Suppressor macrophage treated with lipopolysaccharide for 1 hour (primary cell): Measurements from ENCODE around the gene SHMT2.
A peak's percentile ranks its signal among the peaks of the same experiment; 100 is the strongest.
"Not testable (repeated sequence)": the region's sequence is repeated elsewhere in the genome, so short reads cannot be mapped to it uniquely, and the experiment has no call there.

Experiments
- DNase-seq, 3 donors: peaks; one replicate each; pipeline ENCODE4 v3.0.0-alpha.2; 2020 to 2022

Gene SHMT2

DNA sequence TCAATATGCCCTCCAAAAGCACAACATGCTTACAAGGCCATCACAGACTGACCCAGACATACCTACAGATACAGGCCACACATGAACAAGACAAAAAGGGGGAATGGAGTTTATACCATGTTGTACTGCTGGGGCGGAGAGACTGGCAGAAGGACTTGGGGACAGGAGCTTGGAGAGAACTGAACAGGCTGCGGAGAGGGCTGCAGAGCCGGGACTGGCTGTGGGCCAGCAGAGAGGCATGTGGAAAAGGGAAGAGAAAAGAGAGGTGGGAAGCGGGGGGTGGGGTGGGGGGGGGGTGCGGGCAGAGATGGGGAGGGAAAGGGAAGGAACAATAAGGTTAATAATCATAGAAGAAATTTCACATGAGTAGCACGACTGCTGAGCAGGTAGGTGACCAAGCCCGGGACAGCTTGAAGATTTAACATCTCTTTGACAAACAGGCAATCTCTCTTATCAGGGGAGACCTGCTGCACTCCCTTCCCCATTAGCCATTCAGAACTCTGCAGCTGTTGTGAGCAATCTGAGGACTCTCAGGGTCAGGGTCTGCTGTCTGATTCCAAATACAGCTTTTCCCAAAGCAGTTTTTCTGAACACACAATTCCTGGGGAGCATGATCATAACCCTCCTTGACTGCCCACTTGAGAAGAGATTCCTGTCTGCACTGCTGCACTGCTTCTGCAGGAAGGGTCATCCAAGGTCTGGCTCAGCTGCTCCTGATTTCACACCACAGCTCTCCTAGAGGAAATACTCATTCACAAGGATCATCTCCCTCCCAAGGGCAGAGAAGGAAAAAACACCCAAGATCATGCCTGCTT, 43.0 kb downstream of the SHMT2 start:
- no peak for DNase-seq

DNA sequence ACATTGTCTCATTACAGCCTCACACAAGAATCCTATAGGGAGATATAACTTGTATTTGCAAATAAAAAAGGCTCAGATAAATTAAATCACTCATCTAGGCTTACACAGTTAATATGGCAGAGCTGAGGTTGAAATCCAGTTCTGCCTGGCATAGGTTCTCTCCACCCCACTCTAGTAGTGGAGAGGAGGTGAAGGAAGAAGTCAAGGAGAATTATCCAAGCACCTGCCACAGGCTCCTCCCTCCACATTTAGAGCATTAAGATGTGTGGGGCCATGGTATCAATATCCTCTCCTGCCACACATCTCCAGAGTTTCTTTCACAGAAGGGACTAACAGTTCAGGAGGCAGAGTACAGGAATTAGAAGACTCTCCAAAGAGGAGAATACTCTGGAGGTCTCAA, 44.0 kb downstream of the SHMT2 start:
- DNase-seq = no peak

DNA sequence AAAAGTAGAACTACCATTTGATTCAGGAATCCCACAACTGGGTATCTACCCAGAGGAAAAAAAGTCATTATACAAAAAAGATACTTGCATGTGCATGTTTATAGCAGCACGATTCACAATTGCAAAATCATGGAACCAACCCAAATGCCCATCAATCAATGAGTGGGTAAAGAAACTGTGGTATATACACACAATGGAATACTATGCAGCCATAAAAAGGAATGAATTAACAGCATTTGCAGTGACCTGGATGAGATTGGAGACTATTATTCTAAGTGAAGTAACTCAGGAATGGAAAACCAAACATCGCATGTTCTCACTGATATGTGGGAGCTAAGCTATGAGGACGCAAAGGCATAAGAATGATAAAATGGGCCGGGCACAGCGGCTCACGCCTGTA, 46.7 kb downstream of the SHMT2 start:
- not testable (repeated sequence) for DNase-seq

DNA sequence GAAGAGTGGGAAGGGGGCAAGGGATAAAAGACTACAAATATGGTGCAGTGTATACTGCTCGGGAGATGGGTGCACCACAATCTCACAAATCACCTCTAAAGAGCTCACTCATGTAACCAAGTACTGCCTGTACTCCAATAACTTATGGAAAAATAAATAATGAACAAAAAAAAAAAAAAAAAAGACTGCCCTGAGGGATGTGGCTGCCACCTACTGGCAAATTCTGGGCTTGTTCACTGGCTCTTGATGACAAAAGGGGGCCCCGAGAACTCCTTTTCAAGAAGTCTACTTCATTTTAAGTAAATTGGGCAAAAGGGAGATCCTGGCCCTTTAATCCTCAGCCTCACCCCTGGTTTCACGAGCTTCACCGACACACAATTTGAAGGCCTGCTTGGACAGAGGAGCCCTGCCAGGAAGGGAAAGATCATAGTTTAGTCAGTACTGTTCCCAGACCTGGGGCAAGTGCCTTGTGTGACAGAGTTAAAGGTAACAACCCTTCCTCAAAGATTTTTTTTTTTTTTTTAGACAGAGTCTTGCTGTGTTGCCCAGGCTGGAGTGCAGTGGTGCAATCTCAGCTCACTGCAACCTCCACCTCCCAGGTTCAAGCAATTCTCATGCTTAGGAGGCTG, 47.5 kb downstream of the SHMT2 start:
- DNase-seq = peak; percentile 39 to 53 (median 53)

DNA sequence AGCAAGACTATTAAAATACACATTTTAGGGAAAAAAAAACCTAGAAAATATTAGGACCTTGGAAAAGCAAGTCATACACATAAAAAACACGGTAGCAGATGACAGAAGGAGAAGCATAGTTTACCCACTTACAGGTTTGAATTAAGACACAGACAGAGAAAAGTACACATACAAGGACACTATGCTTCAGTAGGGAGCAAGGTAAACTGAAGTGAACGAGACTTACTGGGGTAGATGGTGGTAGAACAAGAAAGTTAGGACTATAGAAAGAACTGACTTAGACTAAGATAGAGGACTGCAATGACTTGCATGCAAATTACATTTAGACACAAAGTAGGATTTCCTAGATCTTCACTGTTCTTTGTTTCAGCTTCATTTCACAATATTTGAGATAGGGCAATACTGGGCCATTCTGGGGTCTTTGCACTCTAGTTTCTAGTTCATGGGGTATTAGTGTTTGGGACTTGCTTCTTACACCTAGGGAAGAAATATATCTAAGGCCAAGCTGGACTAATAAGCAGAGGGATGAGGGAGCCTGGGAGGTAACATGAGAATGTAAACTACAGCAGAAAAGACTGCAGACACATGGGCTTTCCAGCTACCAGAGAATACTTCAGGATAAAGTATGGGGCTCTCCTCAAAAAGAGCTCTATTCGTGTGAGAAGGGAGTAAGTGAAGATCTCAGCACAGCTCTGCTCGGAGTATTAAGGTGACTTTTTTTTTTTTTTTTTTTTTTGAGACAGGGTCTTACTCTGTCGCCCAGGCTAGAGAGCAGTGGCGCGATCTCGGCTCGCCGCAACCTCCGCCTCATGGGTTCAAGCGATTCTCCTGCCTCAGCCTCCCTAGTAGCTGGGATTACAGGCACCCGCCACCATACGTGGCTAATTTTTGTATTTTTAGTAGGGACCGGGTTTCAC, 49.2 kb downstream of the SHMT2 start:
- DNase-seq = no peak

DNA sequence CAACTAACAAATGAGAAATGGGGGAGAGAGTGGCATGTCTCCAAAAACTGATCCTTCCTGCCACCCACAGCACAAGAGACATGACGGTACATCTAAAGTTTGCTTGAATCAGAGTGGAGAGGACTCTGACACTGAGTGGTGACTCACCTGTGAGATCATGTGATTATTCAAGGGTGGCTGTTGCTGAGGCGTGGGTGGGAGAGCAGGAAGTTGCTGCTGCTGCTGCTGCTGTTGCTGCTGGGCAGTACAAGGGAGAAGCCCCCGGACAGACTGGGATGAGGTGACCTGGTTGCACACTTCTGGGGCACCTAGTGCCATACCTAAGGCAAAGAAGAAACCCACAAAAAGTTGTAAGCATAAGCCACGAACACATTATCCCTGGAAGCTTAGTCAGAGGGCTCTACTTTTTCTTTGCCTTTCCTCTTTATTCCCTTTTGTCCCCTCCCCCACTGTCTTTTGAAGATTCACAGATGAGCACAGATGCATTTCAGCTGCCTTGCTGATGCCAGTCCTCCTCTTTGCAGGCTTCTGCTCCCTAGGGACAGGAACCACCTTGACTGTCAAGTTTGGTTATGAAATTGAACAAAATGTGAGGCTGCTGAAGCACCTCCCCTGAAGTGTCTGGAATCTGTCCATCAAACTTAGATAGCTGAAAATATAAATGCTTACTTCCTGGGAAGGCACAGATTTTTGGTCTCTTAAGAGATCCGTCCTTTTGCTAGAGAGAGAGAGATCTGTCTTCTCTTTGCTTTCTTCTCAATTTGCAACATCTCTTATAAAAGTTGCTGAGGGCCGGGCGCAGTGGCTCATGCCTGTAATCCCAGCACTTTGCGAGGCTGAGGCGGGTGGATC, 50.9 kb downstream of the SHMT2 start:
- DNase-seq = peak; percentile 92 to 97 (median 94)

DNA sequence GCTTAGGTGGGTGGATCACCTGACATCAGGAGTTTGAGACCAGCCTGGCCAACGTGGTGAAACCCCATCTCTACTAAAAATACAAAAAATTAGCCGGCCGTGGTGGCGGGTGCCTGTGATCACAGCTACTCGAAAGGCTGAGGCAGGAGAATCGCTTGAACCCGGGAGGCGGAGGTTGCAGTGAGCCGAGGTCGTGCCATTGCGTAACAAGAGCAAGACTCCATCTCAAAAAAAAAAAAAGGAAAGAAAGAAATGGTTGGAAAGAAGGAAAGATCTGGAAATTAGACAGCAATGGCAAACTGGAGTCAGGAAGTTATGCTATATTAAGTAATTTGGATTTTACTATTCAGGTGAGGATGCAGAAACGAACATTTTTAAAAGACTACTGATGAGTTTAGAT, 52.6 kb downstream of the SHMT2 start:
- not testable (repeated sequence) for DNase-seq
